Measurements from ENCODE around the gene RPP25L.

- TF ChIP-seq CTCF (IDR thresholded peaks at IDR 0.05) = no peak
- TF ChIP-seq FOXK1 (CRISPR knock-in tag; IDR thresholded peaks at IDR 0.05) = 0 out of 2 replicates have a peak, but pooled peaks have one; percentile 25
- no peak for TF ChIP-seq ZNF121 (CRISPR knock-in tag; IDR thresholded peaks at IDR 0.05)
- peak; percentile 62 for TF ChIP-seq PRDM15 (CRISPR knock-in tag; IDR thresholded peaks at IDR 0.05)
- TF ChIP-seq PRRX2 (CRISPR knock-in tag; IDR thresholded peaks at IDR 0.05) = no peak
- TF ChIP-seq E2F4 (CRISPR knock-in tag; IDR thresholded peaks at IDR 0.05; ENCODE audit: borderline replicate concordance, low read depth) = no peak
- no peak for TF ChIP-seq ZNF512 (CRISPR knock-in tag; IDR thresholded peaks at IDR 0.05; ENCODE audit: borderline replicate concordance)
- TF ChIP-seq NR1H2 (CRISPR knock-in tag; IDR thresholded peaks at IDR 0.05) = no peak
- no peak for TF ChIP-seq NFATC4 (CRISPR knock-in tag; IDR thresholded peaks at IDR 0.05)
Measured at GRCh38 chr9:34611811-34612787, at the start of gene RPP25L.
